GM12878 (cell line): ENCODE results near the gene ZNF780B. TPM values are rescaled to one million over a fixed set of nuclear protein-coding genes. Genes with fewer than 3 reads are reported as not detected.

Experiments
- ASH2L ChIP-seq: fragments of 300-600, 200-600 bp; sonication (generic); IDR thresholded peaks from 2 replicates; pipeline ENCODE4 v1.6.1; 2017; ENCODE audit warnings: low read depth, mild to moderate bottlenecking, borderline replicate concordance
- BHLHE40 ChIP-seq, 2 experiments: fragments of 450-650 bp in 1 of 2; IDR thresholded peaks; 2 replicates each; pipeline ENCODE4 v1.6.1; 2011 to 2017; ENCODE audit warnings: low read depth in 2 of 2, borderline replicate concordance in 1 of 2, improper control_type of control experiment in 1 of 2, low read length in 1 of 2, mild to moderate bottlenecking in 1 of 2
- CREB1 ChIP-seq: IDR thresholded peaks from 2 replicates; pipeline ENCODE4 v1.6.1; 2012; ENCODE audit warnings: low read depth, mild to moderate bottlenecking, inconsistent platforms
- E2F4 ChIP-seq: IDR thresholded peaks from 2 replicates; pipeline ENCODE4 v1.6.1; 2012; ENCODE audit warnings: low read depth, low read length, improper control_type of control experiment
- ESRRA ChIP-seq: IDR thresholded peaks from 2 replicates; pipeline ENCODE4 v1.6.1; 2012; ENCODE audit warnings: mild to moderate bottlenecking, low read length, improper control_type of control experiment
- FOXK2 ChIP-seq: fragments of 450-650 bp; IDR thresholded peaks from 2 replicates; pipeline ENCODE4 v1.6.1; 2017; ENCODE audit warnings: mild to moderate bottlenecking, moderate library complexity
- FOXM1 ChIP-seq: IDR thresholded peaks from 2 replicates; pipeline ENCODE4 v1.6.1; 2012; ENCODE audit warnings: low read depth, mild to moderate bottlenecking, inconsistent platforms, low read length, moderate library complexity
- GATAD2B ChIP-seq: fragments of 450-650 bp; conservative IDR thresholded peaks from 2 replicates; pipeline ENCODE4 v1.6.1; 2017; ENCODE audit warnings: low read depth, mild to moderate bottlenecking, moderate library complexity
- HSF1 ChIP-seq: fragments of 150-350 bp; IDR thresholded peaks from 2 replicates; pipeline ENCODE4 v1.6.1; 2014; ENCODE audit warnings: mild to moderate bottlenecking, low read depth, low read length
- JUNB ChIP-seq: IDR thresholded peaks from 2 replicates; pipeline ENCODE4 v1.6.1; 2016; ENCODE audit warnings: antibody characterized with exemption, mild to moderate bottlenecking
- JUND ChIP-seq: IDR thresholded peaks from 2 replicates; pipeline ENCODE4 v1.6.1; 2012; ENCODE audit warnings: low read depth, mild to moderate bottlenecking, low read length, improper control_type of control experiment, moderate library complexity
- MTA2 ChIP-seq: fragments of 450-650 bp; IDR thresholded peaks from 2 replicates; pipeline ENCODE4 v1.6.1; 2016; ENCODE audit warnings: low read depth, mild to moderate bottlenecking, moderate library complexity
- MYC ChIP-seq: IDR thresholded peaks from 2 replicates; pipeline ENCODE4 v1.6.1; 2011; ENCODE audit warnings: mild to moderate bottlenecking, low read length, moderate library complexity, inconsistent platforms; ENCODE audit not compliant: insufficient read depth, insufficient replicate concordance, insufficient read length, severe bottlenecking
- POLR2AphosphoS5 ChIP-seq: IDR thresholded peaks from 2 replicates; pipeline ENCODE4 v1.6.1; 2011; ENCODE audit warnings: mild to moderate bottlenecking, low read length, inconsistent platforms
- RELB ChIP-seq: fragments of 450-650 bp; IDR thresholded peaks from 2 replicates; pipeline ENCODE4 v1.6.1; 2017; ENCODE audit warnings: low read depth, mild to moderate bottlenecking, moderate library complexity
- SIX5 ChIP-seq: IDR thresholded peaks from 2 replicates; pipeline ENCODE4 v1.6.1; 2011; ENCODE audit warnings: mild to moderate bottlenecking, low read depth, low read length, moderate library complexity; ENCODE audit not compliant: severe bottlenecking
- SRF ChIP-seq, 2 experiments: IDR thresholded peaks; 2 replicates each; pipeline ENCODE4 v1.6.1; 2011; ENCODE audit warnings: low read depth in 2 of 2, low read length in 2 of 2, mild to moderate bottlenecking in 1 of 2, moderate library complexity in 1 of 2
- WRNIP1 ChIP-seq: IDR thresholded peaks from 2 replicates; pipeline ENCODE4 v1.6.1; 2011; ENCODE audit warnings: low read depth, low read length, improper control_type of control experiment, borderline replicate concordance
- ZNF592 ChIP-seq: fragments of 450-650 bp; IDR thresholded peaks from 2 replicates; pipeline ENCODE4 v1.6.1; 2017; ENCODE audit warnings: mild to moderate bottlenecking, moderate library complexity
- polyA plus RNA-seq, 11 experiments: library from polyadenylated mRNA; depleted of rRNA in 4 of 11; unstranded in 6 of 11; stranded (reverse) in 5 of 11; fragments of >200 nt; fragmentation: Nextera tagmentation in 4 of 11; fragmentation: Illumina TruSeq in 1 of 11; extraction: Ambion mirVana in 4 of 11; extraction: Trizol in 1 of 11; gene quantifications; 1 replicate in 1 of 11; 2 replicates in 10 of 11; pipeline versions ENCODE4 v1.2.1 to v1.2.3, GENCODE V29; 2011 to 2016; ENCODE audit warnings: inconsistent platforms in 2 of 11, missing spikeins in 2 of 11, low read depth in 1 of 11
- total RNA-seq, 4 experiments: library from RNA; depleted of rRNA in 3 of 4; stranded (reverse); fragments of >200 nt in 3 of 4; fragmentation: Illumina TruSeq in 1 of 4; extraction: Trizol in 1 of 4; gene quantifications; 2 replicates each; pipeline versions ENCODE4 v1.2.1 to v1.2.3, GENCODE V29; 2013 to 2021
- TF ChIP-seq, protein P1 (sequence below): IDR thresholded peaks from 2 replicates; pipeline ENCODE4 v1.6.1; 2011; ENCODE audit warnings: low read depth, mild to moderate bottlenecking, low read length, moderate library complexity, borderline replicate concordance; ENCODE audit errors: extremely low read depth

Gene ZNF780B
- total and polyA plus RNA-seq, 10 of the 15 experiments (the other 5 are each of a cell fraction or from before 2014, with no cell fraction given), result 7.3 to 24.0 (median 12.3) TPM

GRCh38 chr19:39996811-39997637 lies 59.0 kb downstream of the ZNF780B start, which contains the start of gene ZNF546 (continued):
- TF ChIP-seq, protein P1, sequence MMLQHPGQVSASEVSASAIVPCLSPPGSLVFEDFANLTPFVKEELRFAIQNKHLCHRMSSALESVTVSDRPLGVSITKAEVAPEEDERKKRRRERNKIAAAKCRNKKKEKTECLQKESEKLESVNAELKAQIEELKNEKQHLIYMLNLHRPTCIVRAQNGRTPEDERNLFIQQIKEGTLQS, result no peak
- TF ChIP-seq MTA2 (no peak; the same call in 1 of the 2 replicates), FOXK2 (no peak), RELB (no peak; the same call in 1 of the 2 replicates), E2F4 (no peak), ESRRA (no peak), CREB1 (peak; percentile 21; the same call in 1 of the 2 replicates), BHLHE40 (IDR thresholded peaks at IDR 0.05; ENCODE audit: borderline replicate concordance in 1 of 2, low read depth in 2 of 2, low read length in 1 of 2) (no peak), JUNB (no peak), SRF (IDR thresholded peaks at IDR 0.05; ENCODE audit: low read depth in 2 of 2, low read length in 2 of 2) (peak; percentile 47 to 63; a peak in 2 of 4 replicates), JUND (no peak), WRNIP1 (no peak; the same call in 1 of the 2 replicates), GATAD2B (peak; percentile 82), ASH2L (0 out of 2 replicates have a peak, but pooled peaks have one; percentile 45), HSF1 (no peak), POLR2AphosphoS5 (peak; percentile 97), MYC (no peak), ZNF592 (no peak), SIX5 (peak; percentile 82), FOXM1 (0 out of 2 replicates have a peak, but pooled peaks have one; percentile 34)
